Suprapubic skin (tissue), 4 donors: ENCODE data around the gene KIF14. TPM values are rescaled to one million over a fixed set of nuclear protein-coding genes. Genes with fewer than 3 reads are reported as not detected.
"Not testable (repeated sequence)": the region's sequence is repeated elsewhere in the genome, so short reads cannot be mapped to it uniquely, and the experiment has no call there.

Experiments used
- DNase-seq, 2 donors: peaks; one replicate each; pipeline ENCODE4 v3.0.0-alpha.2; 2019; ENCODE audit warnings: low spot score in 2 of 2
- H3K27ac ChIP-seq: fragments of 200-600 bp; sonication (generic); one replicate; pipeline ENCODE4 v1.5.1; 2019
- H3K27me3 ChIP-seq: fragments of 200-600 bp; sonication (generic); one replicate; pipeline ENCODE4 v1.5.1; 2019
- H3K36me3 ChIP-seq: fragments of 200-600 bp; sonication (generic); one replicate; pipeline ENCODE4 v1.5.1; 2019
- H3K4me1 ChIP-seq: fragments of 200-600 bp; sonication (generic); one replicate; pipeline ENCODE4 v1.5.1; 2019
- H3K4me3 ChIP-seq: fragments of 200-600 bp; sonication (generic); one replicate; pipeline ENCODE4 v1.5.1; 2019; ENCODE audit warnings: mild to moderate bottlenecking
- H3K9me3 ChIP-seq: fragments of 200-600 bp; sonication (generic); one replicate; pipeline ENCODE4 v1.5.1; 2019
- EP300 ChIP-seq: sonication (generic); formaldehyde crosslinking; IDR thresholded peaks from one replicate; pipeline ENCODE4 v1.6.1; 2017; ENCODE audit warnings: antibody characterized with exemption
- POLR2A ChIP-seq, 2 donors: fragments of 450-650 bp; IDR thresholded peaks; one replicate each; pipeline ENCODE4 v1.6.1; 2017; ENCODE audit warnings: antibody characterized with exemption in 2 of 2, mild to moderate bottlenecking in 2 of 2, moderate library complexity in 2 of 2
- POLR2AphosphoS5 ChIP-seq, 3 donors: sonication (generic); formaldehyde crosslinking; IDR thresholded peaks; one replicate each; pipeline ENCODE4 v1.6.1; 2017; ENCODE audit warnings: antibody characterized with exemption in 3 of 3
- WGBS: methylation state at CpG from one replicate; pipeline ENCODE4 v1.1.5; 2018; 5-methylcytosine and 5-hydroxymethylcytosine counted together
- total RNA-seq, 4 donors: library from RNA; depleted of rRNA; stranded (reverse); fragments of >200 nt; gene quantifications; one replicate each; pipeline ENCODE4 v1.1.0, GENCODE V29; 2016
- TF ChIP-seq, protein P1 (sequence below), 2 donors: fragments of 200-600 bp in 1 of 2; fragments of 450-650 bp in 1 of 2; sonication (generic) in 1 of 2; IDR thresholded peaks; one replicate each; pipeline ENCODE4 v1.5.1; 2016 to 2019; ENCODE audit warnings: antibody characterized with exemption in 2 of 2, mild to moderate bottlenecking in 1 of 2, moderate library complexity in 1 of 2

KIF14 gene
- total RNA-seq, 4 donors from 2014 or later, result 0.72 to 1.6 (median 1.5) TPM

DNA sequence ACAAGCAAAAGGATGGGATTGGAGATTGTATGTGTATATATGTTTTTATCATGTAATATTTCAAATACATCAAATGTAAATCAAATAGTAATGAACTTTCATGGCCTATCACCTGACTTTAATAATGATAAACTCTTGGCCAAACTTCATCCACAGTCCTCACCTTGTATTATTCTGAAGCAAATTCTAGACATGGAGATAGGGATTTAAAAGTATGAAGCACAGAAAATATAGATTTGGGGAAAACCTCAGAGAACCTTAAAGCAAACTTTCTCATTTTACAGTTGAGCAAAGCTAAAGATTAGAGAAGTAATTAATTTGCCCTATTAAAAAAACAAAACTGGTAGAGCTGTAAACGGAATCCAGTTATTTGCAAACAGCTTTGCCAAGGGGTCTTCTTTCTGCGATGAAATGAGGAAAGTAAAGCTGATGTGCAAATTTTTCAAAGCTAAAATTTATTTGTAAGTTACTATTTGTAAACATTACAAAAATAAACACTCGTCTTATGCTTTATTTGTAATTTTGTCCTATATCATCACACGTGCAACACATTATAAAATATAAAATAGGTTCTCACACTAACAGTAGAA is 19.9 kb upstream of the KIF14 start:
- Histone ChIP-seq H3K36me3 (peaks cover 8% of the 10 kb centered on the region), H3K27ac (peak overlapping the region; percentile 47), H3K27me3 (no peaks in the 10 kb centered on the region), H3K4me1 (peaks cover 18% of the 10 kb centered on the region), H3K4me3 (no peak overlapping the region), H3K9me3 (no peaks in the 10 kb centered on the region)
- TF ChIP-seq POLR2A (IDR thresholded peaks at IDR 0.05) (no peak), POLR2AphosphoS5 (IDR thresholded peaks at IDR 0.05) (no peak), EP300 (no peak)
- TF ChIP-seq, protein P1, sequence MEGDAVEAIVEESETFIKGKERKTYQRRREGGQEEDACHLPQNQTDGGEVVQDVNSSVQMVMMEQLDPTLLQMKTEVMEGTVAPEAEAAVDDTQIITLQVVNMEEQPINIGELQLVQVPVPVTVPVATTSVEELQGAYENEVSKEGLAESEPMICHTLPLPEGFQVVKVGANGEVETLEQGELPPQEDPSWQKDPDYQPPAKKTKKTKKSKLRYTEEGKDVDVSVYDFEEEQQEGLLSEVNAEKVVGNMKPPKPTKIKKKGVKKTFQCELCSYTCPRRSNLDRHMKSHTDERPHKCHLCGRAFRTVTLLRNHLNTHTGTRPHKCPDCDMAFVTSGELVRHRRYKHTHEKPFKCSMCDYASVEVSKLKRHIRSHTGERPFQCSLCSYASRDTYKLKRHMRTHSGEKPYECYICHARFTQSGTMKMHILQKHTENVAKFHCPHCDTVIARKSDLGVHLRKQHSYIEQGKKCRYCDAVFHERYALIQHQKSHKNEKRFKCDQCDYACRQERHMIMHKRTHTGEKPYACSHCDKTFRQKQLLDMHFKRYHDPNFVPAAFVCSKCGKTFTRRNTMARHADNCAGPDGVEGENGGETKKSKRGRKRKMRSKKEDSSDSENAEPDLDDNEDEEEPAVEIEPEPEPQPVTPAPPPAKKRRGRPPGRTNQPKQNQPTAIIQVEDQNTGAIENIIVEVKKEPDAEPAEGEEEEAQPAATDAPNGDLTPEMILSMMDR (IDR thresholded peaks at IDR 0.05), result no peak
- DNase-seq, result no peak
- 86% methylated on average over 4 of the region's 4 CpGs for WGBS

DNA sequence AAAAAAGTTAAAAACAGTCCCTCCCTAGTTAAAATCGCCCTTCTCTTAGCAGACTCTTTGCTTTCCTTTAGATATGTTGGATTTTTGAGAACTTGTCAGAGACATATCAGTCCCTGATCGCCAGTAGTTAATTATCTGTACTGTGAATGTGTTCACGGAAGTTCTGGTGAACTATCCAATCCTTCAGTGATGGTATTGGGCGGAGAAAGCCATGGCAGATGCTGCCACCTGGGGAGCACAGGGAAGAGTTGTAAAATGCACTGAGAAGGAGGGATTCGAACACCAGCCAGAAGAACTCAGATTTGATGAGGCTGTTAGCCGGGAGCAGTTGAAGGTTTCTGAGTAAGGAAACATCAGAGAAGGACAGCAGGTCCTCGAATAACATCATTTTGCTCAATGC is 17.5 kb upstream of the KIF14 start:
- whole genome bisulfite sequencing, result 87% methylated on average over 7 of the region's 7 CpGs
- no peaks in the 10 kb centered on the region for H3K9me3 ChIP-seq
- TF ChIP-seq POLR2A (IDR thresholded peaks at IDR 0.05), result no peak
- no peak for TF ChIP-seq EP300
- TF ChIP-seq POLR2AphosphoS5 (IDR thresholded peaks at IDR 0.05), result no peak
- TF ChIP-seq, protein P1 (IDR thresholded peaks at IDR 0.05), result no peak
- H3K4me3 ChIP-seq, result no peak overlapping the region
- H3K27me3 ChIP-seq, result no peaks in the 10 kb centered on the region
- H3K27ac ChIP-seq, result no peak overlapping the region
- no peaks in the 10 kb centered on the region for H3K36me3 ChIP-seq
- no peak for DNase-seq
- peaks cover 18% of the 10 kb centered on the region for H3K4me1 ChIP-seq

DNA sequence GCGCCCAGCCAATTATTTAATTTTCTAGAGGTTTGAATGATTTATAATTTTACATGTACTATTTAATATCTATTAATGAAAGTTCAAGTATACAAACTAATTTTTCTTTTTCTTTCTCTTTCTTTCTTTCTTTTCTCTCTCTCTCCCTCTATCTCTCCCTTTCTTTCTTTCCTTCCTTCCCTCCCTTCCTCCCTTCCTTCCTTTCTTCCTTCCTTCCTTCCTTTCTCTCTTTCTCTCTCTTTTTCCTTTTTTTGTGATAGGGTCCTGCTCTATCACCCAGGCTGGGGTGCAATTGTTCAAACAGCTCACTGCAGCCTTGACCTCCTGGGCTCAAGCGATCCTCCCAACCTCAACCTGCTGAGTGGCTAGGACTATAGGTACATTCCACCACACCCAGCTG is 16.1 kb upstream of the KIF14 start:
- H3K4me1 ChIP-seq, result peaks cover 12% of the 10 kb centered on the region
- no peak overlapping the region for H3K27ac ChIP-seq
- H3K4me3 ChIP-seq, result no peak overlapping the region
- H3K27me3 ChIP-seq, result no peaks in the 10 kb centered on the region
- H3K9me3 ChIP-seq, result no peaks in the 10 kb centered on the region
- WGBS, result 95% methylated on average over 2 of the region's 2 CpGs
- no peak for TF ChIP-seq EP300
- TF ChIP-seq, protein P1 (IDR thresholded peaks at IDR 0.05), result no peak
- no peak for TF ChIP-seq POLR2AphosphoS5 (IDR thresholded peaks at IDR 0.05)
- no peak for TF ChIP-seq POLR2A (IDR thresholded peaks at IDR 0.05)
- no peak for DNase-seq
- no peaks in the 10 kb centered on the region for H3K36me3 ChIP-seq

DNA sequence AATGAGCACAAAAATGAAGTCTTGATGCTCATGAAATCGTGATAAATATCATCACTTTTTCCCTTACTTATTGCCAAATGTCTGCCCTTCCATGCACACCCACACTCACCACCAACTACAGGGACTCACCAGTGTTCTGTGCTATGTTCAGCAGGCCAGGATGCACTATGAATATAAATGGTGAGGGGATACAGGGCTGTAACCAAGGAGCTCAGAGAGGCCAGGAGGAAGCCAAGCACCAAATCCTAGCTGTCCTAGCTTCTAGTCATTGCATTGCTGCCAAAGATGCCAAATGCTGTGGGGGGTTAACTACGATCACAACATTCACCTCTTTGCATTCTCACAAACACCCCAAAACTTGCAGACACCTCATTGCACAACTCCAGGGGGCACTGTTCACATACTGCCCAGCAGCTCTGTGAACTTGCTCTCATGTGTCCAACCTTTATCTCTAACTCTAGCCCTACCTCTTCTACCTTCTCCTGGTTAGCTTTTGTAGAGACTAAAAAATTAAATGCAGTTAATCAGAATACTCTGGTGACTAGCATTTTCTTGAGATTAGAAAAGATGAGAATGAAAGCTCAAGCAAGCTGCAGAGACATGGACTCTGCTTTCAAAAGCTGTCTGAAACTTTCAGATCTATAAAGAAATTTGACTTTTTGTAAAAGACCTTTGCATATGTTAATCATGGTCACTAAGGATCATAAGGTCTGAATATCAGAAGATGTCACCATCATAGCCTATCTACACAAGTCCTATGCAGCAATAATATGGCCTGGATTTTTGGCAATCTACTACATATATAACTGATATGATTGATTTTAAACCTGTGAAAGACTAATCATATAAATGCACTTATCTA is 13.9 kb upstream of the KIF14 start:
- Histone ChIP-seq H3K4me3 (no peak overlapping the region), H3K4me1 (no peaks in the 10 kb centered on the region), H3K27me3 (no peaks in the 10 kb centered on the region), H3K27ac (no peak overlapping the region), H3K9me3 (no peaks in the 10 kb centered on the region), H3K36me3 (no peaks in the 10 kb centered on the region)
- TF ChIP-seq POLR2AphosphoS5 (IDR thresholded peaks at IDR 0.05) (no peak), EP300 (no peak), POLR2A (IDR thresholded peaks at IDR 0.05) (no peak)
- TF ChIP-seq, protein P1 (IDR thresholded peaks at IDR 0.05), result no peak
- no peak for DNase-seq
- 33% methylated on average over 2 of the region's 2 CpGs for WGBS

DNA sequence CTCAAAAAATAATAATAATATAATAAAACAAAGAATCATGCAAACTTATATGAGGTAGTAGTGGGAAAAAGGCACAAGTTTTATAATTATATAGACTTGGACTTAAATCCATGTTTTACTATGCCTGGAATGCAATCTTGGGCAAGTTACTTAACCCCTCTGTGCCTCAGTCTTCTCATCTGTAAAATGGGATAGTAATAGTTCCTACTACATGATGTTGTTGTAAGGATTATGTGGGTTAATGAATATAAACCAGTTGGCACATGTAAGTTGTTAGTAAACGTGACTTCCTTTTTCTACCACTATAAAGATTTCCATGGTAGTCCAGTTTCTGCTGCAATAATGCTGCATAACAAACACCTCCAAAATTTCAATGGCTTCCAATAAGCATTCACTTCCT is 10.8 kb upstream of the KIF14 start:
- Histone ChIP-seq H3K9me3 (no peaks in the 10 kb centered on the region), H3K4me1 (peaks cover 3% of the 10 kb centered on the region), H3K4me3 (no peak overlapping the region), H3K36me3 (no peaks in the 10 kb centered on the region), H3K27me3 (no peaks in the 10 kb centered on the region), H3K27ac (no peak overlapping the region)
- no peak for DNase-seq
- TF ChIP-seq, protein P1 (IDR thresholded peaks at IDR 0.05), result no peak
- TF ChIP-seq POLR2A (IDR thresholded peaks at IDR 0.05) (no peak), POLR2AphosphoS5 (IDR thresholded peaks at IDR 0.05) (no peak), EP300 (no peak)
- 93% methylated on average over 1 of the region's 1 CpG for WGBS

DNA sequence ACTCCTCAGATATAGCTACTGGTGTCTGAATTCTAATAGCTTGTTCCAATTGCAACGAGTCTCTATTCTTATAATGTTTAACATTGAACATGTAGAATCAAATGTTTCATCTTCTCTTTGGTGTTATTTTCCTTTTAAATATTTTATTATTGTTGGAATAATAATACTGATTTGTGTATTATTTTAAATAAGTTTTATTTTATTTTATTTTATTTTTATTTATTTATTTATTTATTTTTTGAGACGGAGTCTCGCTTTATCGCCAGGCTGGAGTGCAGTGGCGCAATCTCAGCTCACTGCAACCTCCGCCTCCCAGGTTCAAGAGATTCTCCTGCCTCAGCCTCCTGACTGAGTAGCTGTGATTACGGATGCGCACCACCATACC is 10.0 kb upstream of the KIF14 start:
- DNase-seq, H3K4me1 ChIP-seq, H3K27ac ChIP-seq, H3K36me3 ChIP-seq, H3K4me3 ChIP-seq, H3K27me3 ChIP-seq, H3K9me3 ChIP-seq: not testable (repeated sequence)
- 84% methylated on average over 8 of the region's 8 CpGs for WGBS
